Measurements from ENCODE around the gene OSR1.
"Not testable (repeated sequence)": the region's sequence is repeated elsewhere in the genome, so short reads cannot be mapped to it uniquely, and the experiment has no call there.

OSR1 gene

DNA sequence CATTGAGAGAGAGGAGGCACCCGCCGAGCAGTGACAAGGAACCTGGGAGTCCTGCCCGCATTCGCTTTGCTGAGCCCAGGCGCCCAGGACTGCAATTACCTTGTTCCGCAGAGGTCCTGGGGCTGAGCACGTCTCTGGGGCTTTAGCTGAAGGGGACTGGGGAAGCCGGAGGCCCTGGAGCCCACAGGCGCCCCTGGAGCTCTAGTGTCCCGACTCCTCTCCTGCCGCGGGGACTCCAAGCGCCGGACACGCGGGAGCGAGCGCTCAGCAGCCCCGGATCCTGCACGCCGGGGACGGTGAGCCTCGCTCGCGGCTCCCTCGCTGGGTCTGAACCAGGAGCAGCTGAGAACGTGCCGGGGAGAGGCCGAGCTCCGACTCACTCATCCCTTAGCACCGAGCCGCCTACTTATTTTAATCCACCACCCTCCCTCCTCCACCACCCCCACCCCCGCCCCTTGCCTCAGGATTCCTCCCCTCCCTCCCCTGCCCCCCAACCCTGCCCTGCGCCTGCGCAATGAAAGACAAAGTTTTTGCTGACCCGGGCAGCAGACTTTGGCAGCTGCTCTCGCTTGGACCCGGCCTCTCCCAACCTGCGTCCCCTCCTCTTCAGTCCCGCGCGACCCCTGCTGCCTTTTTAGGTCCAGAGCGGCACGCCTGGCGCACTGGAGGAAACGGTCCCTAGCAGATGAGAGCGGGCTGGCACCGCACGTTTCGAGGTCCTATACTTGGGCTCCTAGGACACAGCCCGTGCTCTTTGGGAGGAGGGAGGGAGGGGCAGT lies at the start of gene OSR1:
OSR1 (minus strand) TSS at position 382 of the 779 bp plus-strand sequence. CDS start 4,818 bp downstream, outside the sequence.
- DNase-seq, result peak in 2 of 3 experiments; percentile 66 to 80

DNA sequence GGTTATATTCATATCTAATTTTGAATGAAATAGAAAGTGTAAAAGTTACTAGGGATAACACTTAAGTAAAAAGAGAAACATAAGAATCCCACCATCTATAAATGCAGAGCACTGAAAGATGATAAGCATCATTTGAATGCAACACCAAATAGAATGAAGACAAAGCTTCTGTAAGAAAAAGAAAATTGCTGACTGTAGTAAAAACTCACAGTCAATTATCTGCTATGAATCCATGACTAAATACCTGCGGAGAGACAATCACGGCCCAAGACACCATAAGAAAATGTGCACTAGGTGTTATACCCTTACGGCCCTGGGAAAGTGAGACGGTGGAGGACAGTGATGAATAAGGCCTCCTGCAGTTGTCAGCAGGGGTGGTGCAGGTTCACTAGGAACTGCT lies 45.4 kb upstream of the OSR1 start:
- peak in 1 of 3 experiments; percentile 13 for DNase-seq

DNA sequence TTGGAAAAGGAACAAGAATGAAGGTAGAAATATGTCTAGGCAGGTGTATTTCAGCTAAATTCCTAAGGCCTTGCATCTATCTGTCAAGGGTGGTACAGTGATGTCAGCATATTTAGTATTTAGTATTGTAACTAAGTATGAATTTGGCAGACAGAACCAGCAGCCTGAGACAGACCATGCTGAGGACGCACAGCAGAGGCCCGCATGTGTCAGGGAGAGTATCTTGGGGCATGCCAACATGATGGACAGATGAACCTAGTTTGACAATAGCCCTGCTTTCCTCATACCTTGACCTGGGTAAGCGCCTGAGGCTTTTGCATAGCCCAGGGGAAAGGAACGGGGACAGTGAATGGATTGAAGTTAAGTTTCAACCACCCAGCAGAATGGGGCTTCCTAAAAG lies 33.8 kb upstream of the OSR1 start:
- no peak for DNase-seq

DNA sequence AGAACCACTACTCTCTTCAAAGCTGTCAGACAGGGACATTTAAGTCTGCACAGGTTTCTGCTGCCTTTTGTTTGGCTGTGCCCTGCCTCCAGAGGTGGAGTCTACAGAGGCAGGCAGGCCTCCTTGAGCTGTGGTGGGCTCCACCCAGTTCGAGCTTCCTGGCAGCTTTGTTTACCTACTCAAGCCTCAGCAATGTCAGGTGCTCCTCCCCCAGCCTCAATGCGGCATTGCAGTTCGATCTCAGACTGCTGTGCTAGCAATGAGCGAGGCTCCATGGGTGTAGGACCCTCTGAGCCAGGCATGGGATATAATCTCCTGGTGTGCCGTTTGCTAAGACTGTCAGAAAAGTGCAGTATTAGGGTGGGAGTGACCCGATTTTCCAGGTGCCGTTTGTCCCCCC lies 31.0 kb upstream of the OSR1 start:
- DNase-seq, result not testable (repeated sequence)

DNA sequence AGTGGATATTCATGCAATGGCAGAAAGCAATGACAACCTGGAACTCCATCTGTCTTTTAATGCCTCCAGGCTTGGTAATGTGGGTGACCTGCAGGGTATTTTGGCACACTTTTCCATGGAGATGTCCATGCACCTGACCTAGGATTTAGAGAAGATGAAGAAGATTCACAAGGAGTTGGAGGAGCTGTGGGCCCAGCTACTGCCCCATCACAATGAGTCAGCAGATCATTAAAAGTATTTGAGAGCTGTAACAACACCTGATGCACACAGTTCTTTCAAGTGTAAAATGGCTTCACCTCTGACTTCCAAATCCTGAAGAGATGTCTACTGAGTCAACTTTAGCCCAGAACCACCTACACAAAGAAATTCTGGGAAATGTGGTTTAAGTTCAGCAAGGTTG lies 22.1 kb upstream of the OSR1 start:
- DNase-seq, result no peak

DNA sequence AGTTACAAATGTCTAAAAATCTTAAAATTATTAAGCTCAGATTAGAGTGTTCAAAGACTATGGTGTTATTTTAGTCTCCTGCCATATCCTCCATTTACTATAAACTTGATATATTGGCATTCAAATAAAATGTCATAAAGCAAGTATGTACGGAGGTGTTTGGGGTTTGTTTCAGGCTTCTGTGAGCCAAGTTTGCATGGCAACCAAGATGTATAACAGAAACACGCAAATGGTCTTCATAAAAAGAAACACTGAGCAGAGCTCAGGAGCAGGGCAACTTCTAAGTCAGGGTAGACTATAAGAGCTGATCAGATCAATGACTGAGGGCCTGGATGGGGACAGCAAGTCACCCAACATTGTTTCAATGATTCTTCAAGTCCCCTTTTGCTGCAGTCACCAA lies 20.5 kb upstream of the OSR1 start:
- DNase-seq, result no peak

DNA sequence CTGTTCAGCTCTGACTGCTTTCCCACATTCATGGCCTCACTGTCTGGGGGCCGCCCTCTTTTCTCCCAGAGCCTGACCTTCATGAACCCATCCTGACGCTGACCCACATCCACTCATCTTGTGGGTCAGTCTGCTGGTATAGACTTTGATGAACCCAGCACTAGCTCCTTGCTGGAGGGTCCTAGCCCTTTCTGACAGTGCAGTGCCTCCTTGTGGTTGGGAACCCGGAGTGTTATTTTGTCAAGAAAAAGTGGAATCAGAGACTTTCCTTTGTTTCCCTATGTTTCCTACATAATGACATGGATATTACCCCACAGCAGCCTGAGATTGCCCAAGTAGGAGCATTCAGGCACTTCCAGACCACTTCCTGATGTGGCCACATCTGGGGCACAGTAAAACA lies 19.3 kb upstream of the OSR1 start:
- DNase-seq, result no peak

DNA sequence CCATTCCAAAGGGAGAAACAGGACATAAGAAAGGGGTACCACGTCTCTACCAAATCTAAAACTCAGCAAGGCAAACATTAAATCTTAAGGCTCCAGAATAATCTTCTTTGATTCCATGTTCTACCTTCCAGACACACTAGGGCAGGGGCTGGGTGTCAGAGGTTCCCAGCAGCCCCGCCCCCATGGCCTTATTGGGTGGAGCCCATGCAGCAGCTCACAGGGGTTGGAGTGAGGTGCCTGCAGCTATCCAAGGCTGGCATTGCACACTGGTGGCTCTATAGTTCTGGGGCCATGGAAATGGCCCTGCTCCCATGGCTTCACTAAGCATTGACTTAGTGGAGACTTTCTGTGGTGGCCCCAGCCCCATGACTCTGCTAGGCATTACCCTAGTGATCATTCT lies 14.9 kb upstream of the OSR1 start:
- DNase-seq, result no peak

DNA sequence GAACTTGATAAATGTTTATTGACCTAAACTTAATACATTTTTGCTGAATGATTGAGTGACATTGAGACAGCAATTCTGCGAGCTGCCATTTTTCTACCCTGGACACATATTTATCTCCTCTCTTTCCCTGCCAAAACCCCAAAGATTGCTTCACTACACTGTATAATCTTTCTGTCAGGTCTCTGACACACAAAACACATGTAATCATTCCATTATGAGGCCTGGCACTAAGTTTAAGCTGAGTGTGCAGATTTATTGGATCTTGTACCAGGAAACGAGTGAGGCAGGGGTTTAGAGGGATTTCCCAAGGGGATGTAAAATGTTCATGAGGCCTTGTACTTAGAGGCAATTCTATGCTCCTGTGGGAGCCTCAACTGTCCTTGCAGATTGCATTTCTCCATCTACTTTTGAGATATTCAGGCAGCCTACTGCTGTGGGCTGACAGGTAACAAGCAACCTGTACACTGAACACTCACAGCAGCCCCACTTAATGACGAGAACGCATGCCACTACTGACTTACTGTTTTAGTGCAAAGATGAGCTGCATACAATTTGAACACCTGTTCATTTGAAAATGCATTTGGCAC lies 13.7 kb upstream of the OSR1 start:
- peak in 1 of 3 experiments; percentile 43 for DNase-seq

DNA sequence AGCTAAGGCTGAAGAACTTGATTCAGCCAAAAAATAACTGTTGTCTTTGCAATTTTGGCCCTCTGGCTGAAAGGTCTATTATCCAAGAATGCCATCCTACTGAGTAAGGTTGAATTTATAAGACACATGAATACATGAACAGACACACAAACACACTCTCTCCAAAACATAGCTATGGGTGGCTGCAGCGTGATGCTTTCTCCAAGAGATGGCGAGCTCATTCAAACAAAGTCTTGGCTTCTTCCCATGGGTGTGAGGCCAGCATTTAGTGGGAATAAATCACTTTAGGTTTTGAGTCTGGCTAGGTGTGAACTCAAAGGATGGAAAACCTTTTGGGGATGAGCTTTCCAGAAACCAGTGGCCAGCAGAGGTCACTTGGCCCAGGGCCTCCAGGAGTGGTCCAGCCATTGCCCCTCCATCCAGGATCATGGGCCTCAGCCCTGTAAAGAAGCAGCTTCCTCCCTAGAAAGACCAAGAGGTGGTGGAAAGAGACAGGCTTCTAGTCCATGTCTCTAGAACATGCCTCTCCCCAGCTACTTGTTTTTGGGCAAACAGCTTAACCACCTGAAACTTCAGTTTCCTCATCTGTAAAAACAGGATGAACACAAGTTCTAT lies 11.0 kb upstream of the OSR1 start:
- DNase-seq, result peak in 2 of 3 experiments; percentile 25 to 57

DNA sequence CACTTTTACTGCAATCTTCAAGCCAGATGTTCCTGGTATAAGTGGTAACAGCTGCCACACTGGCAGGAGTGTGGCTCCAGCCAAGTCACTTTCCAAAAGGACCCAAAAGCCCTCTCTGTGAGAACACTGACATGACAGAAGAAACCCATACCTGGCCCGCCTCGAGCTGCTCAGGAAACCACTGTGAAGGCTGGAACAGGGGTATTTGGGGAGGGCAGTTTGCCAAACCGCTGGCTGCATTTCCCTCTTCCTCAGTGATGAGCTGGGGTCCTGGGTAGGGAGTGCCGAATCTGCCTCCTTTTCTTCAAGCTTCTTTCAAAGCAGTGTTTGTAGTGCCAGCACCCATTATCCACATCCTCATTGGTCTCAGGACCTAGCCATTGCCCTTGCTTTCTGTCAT lies 10.3 kb upstream of the OSR1 start:
- DNase-seq, result no peak

DNA sequence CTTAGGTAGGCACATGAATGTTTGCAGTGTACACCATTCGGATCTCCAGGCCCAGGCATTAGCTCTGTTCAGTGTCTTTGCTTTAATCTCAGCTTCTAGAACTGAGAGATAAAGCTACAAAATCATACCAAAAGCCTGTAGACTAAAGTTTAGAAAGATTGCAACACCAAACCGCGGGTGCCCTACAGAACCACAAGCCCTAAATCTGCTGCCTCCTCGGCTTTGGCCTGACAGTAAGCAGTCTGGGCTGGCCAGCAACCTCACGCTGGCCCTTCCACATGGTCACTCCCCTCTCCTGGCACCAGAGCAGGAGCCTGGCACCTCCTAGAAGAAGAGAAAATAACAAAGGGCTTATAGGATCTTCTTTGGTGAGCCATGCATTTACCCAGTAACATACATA lies 8.9 kb upstream of the OSR1 start:
- no peak for DNase-seq

DNA sequence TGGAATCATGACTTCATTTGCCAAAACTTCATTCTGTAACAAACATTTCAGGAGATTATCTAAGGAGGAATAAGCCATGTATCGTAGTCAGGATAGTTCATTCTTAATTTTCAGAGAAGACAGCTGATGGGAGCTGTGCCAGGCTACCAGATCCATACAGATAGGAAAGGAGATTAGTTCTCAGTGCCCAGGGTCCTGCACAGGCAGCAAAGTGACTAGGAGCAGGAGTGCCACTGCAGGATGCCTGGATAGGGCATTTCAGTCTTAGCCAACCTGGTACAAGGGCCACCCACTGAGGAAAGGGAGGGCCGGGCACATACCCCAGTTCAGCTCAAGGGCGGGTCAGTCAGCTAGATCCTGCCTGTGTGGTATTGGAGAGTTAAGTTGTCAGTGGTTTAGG lies 6.7 kb upstream of the OSR1 start:
- DNase-seq, result no peak

DNA sequence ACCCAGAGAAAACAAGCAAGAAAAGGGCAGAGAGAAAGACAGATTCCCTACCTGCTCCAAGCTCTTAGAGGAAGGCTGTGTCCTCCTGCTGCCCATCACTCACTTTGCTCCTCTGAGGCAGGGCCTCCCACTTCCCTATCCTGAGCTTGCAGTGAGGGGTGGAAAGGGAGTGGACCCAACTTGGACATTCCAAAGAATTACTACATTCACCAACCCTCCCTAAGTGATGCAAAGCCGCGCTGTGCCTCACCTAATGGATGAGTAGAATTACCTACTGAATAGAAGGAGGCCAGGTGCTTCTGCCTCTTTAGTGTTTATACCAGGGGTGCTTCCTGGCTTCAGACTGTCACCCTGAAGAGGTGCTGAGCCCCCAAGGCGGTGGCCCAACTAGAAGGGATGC lies 5.6 kb upstream of the OSR1 start:
- DNase-seq, result peak in 1 of 3 experiments; percentile 42

DNA sequence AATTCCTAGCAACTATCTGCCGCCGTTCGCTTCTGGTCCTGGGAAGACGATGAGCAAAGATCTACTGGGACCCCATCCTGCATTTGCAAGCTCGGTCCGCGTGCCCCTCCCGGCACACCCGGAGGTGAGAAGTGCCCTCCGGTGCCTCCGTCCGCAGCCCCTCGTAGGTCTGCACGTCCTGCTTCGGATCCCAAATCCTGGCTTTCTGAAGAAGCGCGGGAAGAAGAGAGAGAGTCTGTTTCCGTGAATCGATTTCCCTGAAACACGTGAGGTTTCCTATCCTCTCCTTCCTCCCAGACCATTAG lies 5.0 kb upstream of the OSR1 start:
- peak in 1 of 3 experiments; percentile 50 for DNase-seq

DNA sequence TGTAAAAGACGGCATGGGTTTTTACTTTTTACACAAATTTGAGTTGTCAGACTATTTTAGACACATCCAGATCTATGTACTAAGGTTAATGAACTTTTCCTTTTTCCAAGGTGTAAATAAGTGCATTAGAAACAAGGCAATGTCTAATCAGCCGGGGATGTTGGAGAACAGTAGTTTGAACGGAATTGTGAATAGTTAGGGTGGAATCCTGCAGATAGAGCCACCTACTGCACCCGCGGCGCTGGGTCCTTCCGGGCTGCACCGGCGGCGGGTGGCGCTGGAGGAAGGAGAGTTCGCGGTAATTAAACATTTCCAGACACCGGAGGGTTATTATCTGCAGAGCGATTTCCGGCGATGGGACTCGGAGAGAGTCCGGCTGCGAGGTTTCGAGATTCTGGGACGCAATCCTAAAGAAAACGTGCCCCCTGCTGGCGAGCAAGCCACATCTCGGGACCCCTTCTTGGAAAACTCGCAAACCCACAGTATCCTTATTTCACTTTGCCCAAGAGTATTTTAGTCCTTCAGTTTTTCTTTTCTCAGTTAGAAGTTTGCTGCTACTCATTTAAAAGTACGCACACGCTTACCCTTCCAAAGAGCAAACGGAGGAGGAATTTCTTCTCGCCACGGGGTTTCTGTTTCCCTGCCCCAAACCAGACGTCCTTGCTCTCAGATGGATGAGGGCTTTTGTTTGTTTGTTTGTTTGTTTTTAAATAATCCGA lies 4.5 kb upstream of the OSR1 start:
- peak; percentile 82 to 93 (median 87) for DNase-seq

DNA sequence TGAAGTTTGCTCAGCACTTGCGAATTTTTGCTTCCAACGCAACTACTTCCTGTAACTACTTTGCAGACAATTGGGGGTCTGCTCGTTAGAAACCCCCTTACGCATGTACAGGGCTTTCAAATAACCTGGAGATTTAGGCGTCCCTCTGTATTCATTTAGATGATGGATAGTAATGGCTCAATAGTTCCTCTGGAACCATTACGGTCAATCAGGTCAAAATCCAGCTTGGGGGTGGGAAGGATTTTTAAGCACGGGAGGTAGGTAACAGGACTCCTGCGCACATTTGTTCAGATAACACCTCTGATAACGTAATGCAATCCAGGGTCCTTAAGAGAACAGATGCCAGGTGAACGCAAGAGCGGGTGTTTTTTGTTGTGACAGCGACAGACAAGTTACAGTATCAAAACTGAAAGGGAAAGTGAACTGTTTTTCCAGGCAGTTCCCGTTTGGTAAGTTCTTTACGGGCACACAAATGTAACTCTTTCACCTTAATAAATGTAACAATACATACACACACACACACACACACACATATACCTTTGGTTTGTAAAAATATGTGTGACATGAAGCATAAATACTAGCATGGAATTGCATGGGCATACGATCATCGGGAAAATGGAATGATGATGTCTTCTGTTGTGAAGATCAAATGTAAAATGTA lies 3.8 kb upstream of the OSR1 start:
- peak in 2 of 3 experiments; percentile 28 to 69 for DNase-seq

DNA sequence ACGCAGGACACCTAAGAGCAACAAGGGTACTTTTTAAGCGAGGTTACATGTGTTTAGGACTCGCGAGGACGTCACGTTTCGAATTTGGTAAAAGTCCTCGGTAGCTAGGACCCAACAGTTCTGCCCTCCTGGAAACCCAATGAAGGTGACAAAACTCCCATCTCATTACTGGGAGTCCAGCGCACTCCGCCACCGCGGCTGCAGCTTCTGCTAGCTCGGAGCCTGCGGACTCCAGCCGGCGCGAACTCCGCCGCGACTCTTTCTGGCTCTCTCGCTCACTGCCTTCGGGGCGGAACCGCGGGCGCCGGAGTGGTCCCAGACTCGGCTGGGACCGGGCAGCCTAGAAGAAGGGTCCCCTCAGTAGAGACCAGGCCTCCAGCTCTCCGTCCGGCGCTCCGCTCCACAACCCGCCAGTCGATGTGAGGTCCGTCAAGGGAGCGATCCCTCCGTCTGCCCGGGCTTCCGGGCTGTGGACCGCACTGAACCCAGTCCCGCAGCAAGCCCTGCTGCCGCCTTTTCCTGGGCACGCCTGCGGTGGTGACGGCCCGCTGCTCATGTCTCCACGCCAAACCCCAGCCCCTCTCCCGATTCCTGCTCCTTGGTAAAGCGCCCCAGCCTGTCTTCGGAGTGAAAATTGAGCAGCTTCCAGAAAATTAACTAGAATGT lies 3.0 kb upstream of the OSR1 start:
- no peak for DNase-seq

DNA sequence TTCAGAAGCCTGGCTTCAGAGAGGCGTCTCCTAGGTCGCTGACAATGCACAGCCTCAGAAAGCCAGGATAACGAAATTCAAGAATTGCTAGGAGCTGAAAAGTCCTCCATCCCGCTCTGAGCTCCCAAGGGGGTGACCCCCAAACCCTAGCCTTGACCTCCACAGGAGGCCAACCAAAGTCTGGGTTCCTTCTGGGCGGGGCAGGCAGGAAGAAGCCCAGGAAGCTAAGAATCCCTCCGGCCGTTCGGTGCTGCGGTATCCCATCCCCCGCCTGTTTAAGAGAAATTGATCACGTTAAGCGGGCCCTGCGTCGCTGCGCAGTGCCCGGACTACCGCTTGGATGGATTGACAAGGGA lies 2.5 kb upstream of the OSR1 start:
- DNase-seq, result no peak

DNA sequence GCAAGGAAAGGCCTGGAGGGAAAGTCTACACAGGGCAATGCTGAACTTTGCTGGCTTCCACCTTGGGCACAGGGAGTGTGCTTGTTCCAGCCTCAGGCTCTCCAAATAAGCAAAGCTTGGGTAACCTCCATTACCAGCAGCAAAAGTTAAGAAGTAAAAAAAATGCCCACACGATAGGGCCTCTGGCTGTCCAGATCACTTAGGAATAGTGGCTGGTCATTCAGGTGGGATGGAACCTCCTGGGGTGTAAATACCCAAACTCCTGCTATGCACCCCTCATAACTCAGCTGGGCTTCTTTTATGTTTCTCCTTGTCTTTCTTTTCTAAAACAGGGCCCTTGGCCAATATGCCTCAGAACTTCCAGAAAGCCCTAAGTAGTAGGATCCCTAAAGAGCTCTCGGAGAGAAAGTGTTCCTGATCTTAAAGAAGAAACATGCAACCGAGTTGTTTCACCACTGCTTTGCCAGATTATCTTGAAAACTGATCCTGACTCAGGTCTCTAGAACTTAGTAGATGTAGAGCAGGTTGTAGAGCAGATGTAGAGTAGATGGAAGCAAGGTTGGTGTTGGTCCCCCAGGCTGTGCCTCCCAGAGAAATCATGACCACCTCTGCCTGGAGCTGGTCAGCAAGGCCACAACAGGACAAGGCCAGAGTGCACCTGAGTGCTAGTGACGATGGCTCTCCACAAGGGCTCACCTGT lies 2.0 kb upstream of the OSR1 start:
- no peak for DNase-seq

DNA sequence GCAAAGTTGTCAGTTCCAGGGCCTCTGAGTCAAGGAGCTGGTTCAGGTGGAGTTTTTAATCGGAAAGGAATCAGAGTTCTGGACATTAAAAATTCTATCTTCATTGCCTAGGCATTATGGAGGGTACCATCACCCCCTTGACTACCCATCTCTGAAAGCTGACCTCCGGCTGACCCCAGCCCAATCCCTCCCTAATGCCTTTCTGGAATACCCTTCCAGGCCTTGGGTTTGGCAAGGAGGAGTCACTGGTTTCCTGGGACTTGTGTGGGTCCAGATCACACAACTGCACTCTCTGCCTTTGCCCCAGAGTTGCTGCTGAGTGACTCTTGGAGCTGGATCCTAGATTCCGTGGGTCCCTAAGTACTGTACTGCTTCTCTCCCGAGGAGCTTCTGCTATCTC lies 1.0 kb upstream of the OSR1 start:
- DNase-seq, result no peak

DNA sequence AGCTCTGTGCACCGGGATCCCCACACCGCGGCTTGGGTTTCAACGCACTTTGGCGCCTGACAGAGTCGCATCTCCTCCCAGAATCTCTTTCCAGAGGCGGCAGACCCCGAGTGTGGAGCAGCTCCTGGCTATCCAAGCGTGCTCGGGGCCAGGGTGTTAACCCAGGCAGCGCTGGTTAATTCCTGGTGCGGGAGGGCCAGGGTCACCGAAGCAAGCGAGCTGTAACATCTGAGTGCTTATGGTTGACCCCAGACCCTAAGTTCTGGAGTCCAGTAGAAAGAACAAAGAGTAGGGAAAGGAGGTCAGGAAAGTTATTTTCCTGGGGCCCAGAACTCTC lies 566 bp upstream of the OSR1 start:
- DNase-seq, result no peak

All from NCI-H1417 (cell line).